ENCODE data around the gene PIGR. TPM values are rescaled to one million over a fixed set of nuclear protein-coding genes. Genes with fewer than 3 reads are reported as not detected.
"Not testable (repeated sequence)": the region's sequence is repeated elsewhere in the genome, so short reads cannot be mapped to it uniquely, and the experiment has no call there.

PIGR gene
- total RNA-seq, 1 experiment from 2014 or later, result not detected

DNA sequence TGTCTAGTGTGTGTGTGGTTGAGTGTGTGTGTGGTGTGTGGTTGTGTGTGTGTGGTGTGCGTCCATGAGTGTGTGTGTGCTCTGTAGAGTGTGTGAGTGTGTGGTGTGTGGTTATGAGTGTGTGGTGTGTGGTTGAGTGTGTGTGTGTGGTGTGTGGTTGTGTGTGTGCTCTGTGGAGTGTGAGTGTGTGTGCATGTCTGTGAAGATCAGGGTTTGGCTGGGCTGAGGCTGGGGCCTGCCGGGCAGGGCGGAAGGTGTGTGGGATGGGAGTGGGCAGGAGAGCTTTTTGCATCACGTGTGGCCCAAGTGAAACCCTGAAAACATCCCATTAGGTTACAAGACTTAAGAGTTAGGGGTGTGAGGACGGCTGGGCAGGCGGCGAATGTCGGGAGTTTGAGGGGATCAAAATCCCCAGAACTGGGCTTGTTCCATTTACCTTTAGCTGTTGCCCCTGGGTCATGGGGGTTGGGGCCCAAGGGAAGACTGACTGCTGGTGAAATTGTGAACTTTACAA, 21.6 kb downstream of the PIGR start:
- no peak overlapping the region for H3K9ac ChIP-seq (ENCODE audit: low read length)
- H3K4me2 ChIP-seq (ENCODE audit: low read depth, low read length, poor library complexity, severe bottlenecking), result no peak overlapping the region
- no peak overlapping the region for H3K27ac ChIP-seq (ENCODE audit: low read length)
- no peak for DNase-seq
- no peaks in the 10 kb centered on the region for H3K9me2 ChIP-seq (replicated peaks; ENCODE audit: insufficient read depth, low read length)
- H3K36me3 ChIP-seq (ENCODE audit: insufficient read depth, low read length), result no peaks in the 10 kb centered on the region
- no peaks in the 10 kb centered on the region for H4K20me1 ChIP-seq (ENCODE audit: insufficient read depth, low read depth, low read length)
- no peaks in the 10 kb centered on the region for H3K27me3 ChIP-seq (ENCODE audit: low read length)
- H3K4me3 ChIP-seq (ENCODE audit: low read length), result no peak overlapping the region
- H3K4me1 ChIP-seq (ENCODE audit: low read length), result no peaks in the 10 kb centered on the region
- no peak overlapping the region for H2AFZ ChIP-seq (ENCODE audit: low read length)
- no peaks in the 10 kb centered on the region for H3K9me3 ChIP-seq (ENCODE audit: low read length)
- no peaks in the 10 kb centered on the region for H3K79me2 ChIP-seq (ENCODE audit: low read length)

DNA sequence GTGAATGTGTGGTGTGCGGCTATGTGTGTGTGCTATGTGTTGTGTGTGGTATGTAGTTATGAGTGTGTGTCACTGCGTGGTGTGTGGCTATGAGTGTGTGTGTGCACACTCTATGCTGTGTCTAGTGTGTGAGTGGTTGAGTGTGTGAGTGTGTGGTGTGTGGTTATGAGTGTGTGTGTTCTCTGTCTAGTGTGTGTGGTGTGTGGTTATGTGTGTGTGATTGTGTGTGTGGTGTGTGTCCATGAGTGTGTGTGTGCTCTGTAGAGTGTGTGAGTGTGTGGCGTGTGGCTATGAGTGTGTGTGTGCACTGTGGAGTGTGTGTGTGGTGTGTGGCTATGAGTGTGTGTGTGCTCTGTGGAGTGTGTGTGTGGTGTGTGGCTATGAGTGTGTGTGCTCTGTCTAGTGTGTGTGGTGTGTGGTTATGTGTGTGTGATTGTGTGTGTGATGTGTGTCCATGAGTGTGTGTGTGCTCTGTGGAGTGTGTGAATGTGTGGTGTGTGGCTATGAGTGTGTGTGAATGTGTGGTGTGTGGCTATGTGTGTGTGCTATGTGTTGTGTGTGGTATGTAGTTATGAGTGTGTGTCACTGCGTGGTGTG, 22.2 kb downstream of the PIGR start:
- H4K20me1 ChIP-seq (ENCODE audit: insufficient read depth, low read depth, low read length); H3K4me3 ChIP-seq (ENCODE audit: low read length); H3K27me3 ChIP-seq (ENCODE audit: low read length); H3K79me2 ChIP-seq (ENCODE audit: low read length); H3K36me3 ChIP-seq (ENCODE audit: insufficient read depth, low read length); DNase-seq; H3K4me2 ChIP-seq (ENCODE audit: low read depth, low read length, poor library complexity, severe bottlenecking); H3K4me1 ChIP-seq (ENCODE audit: low read length); H2AFZ ChIP-seq (ENCODE audit: low read length); H3K9ac ChIP-seq (ENCODE audit: low read length); H3K9me3 ChIP-seq (ENCODE audit: low read length); H3K9me2 ChIP-seq (replicated peaks; ENCODE audit: insufficient read depth, low read length); H3K27ac ChIP-seq (ENCODE audit: low read length): not testable (repeated sequence)

DNA sequence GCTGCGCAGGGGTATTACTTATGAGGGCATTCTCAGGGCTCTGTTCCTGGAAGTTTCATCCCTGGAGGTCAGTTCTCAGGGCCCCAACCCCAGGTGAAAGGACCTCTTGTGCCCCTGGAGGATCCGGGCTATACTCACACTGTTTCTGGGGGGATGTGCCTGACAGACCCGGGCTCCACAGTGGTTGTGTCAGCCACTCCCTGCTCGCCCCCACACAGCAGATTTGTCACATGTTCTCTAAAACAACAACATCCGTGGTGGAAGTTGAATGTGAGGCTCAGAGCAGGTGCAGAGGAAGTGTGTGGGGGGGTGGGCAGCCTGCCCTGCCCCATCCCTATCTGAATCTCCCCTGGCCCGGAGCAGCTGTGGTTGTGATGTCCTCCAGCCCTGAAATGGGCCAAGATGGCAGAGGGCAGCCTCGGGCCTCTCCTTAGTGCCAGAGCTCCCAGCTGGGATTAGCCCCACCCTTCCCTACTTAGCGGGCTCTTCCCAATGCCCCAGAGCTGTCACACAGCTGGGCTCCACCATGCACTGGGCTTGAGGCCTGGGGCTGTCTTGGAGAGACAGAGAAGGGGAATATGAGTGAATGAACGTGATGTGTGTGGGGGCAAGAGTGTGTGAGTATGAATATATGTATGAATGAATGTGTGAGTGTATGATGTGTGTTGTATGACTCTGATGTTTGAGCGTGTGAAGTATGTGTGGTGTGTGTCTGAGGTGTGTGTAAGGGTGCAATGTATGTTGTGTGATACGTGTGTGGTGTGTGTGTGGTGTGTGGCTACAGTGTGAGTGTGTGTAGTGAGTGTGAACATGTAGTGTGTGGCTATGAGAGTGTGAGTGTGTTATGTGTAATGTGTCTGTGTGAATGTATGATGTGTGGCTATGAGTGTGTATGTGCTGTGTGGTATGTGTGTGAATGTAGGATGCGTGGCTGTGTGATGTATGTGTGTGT, 23.0 kb downstream of the PIGR start:
- no peaks in the 10 kb centered on the region for H3K79me2 ChIP-seq (ENCODE audit: low read length)
- no peaks in the 10 kb centered on the region for H3K27me3 ChIP-seq (ENCODE audit: low read length)
- H3K4me2 ChIP-seq (ENCODE audit: low read depth, low read length, poor library complexity, severe bottlenecking), result no peak overlapping the region
- no peaks in the 10 kb centered on the region for H3K9me2 ChIP-seq (replicated peaks; ENCODE audit: insufficient read depth, low read length)
- no peaks in the 10 kb centered on the region for H4K20me1 ChIP-seq (ENCODE audit: insufficient read depth, low read depth, low read length)
- H3K36me3 ChIP-seq (ENCODE audit: insufficient read depth, low read length), result no peaks in the 10 kb centered on the region
- H3K9ac ChIP-seq (ENCODE audit: low read length), result no peak overlapping the region
- no peaks in the 10 kb centered on the region for H3K4me1 ChIP-seq (ENCODE audit: low read length)
- H3K9me3 ChIP-seq (ENCODE audit: low read length), result no peaks in the 10 kb centered on the region
- DNase-seq, result no peak
- H2AFZ ChIP-seq (ENCODE audit: low read length), result no peak overlapping the region
- H3K4me3 ChIP-seq (ENCODE audit: low read length), result no peak overlapping the region
- no peak overlapping the region for H3K27ac ChIP-seq (ENCODE audit: low read length)

DNA sequence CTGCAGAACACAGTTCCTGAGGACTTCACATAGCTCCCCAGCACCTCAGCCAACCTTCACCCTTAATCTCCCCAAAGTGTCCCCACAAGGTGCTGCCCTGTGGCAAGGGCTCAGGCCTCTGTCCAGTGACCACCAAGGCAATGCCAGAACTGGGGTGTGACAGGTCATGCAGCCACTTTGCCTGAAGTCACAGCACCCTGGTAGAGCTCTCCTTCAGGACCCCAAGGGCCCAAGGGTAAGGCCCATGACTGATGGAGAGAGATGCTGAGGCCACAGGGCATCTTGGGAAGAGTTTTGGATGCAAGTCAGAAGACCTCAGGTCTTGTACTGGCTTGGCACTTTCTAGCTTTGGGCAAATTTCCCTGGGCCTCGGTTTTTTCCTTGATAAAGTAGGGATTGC, 23.7 kb downstream of the PIGR start:
- Histone ChIP-seq H3K4me1 (ENCODE audit: low read length) (no peaks in the 10 kb centered on the region), H3K9ac (ENCODE audit: low read length) (no peak overlapping the region), H2AFZ (ENCODE audit: low read length) (no peak overlapping the region)

DNA sequence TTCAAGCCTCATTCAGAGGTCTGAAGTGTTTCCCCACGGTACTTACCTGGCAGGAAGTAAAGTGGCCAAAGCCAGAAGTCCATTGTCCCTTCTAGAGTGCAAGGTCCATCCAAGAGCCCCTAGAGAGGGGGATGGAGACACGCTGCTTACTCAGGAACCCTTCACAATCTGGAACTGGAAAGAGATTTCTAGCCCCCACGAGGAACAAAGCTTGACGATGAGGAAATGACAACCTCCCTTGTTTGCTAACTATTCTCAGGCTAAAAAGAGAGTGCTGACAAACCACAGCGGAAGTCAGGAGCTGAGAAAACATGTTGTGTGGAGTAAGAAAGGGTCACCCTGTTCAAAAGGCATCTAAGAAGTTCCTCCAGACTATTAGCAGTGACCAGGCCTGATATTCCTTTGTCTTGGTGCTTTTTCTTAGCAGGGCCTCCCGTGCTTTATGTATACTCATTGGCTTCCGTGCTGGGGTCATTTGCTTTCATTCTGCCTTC, 24.4 kb downstream of the PIGR start, which contains the start of gene FCMR:
Gene FCMR, minus strand, starts transcription at position 170 of the 494 bp plus-strand sequence. Its CDS starts 87 bp downstream, at position 83.
- H4K20me1 ChIP-seq (ENCODE audit: insufficient read depth, low read depth, low read length), result no peaks in the 10 kb centered on the region
- no peak for DNase-seq
- no peaks in the 10 kb centered on the region for H3K4me1 ChIP-seq (ENCODE audit: low read length)
- H3K36me3 ChIP-seq (ENCODE audit: insufficient read depth, low read length), result no peaks in the 10 kb centered on the region
- H3K27ac ChIP-seq (ENCODE audit: low read length), result no peak within 1 kb of the TSS
- no peak within 1 kb of the TSS for H3K4me2 ChIP-seq (ENCODE audit: low read depth, low read length, poor library complexity, severe bottlenecking)
- no peak within 1 kb of the TSS for H2AFZ ChIP-seq (ENCODE audit: low read length)
- no peaks in the 10 kb centered on the region for H3K9me2 ChIP-seq (replicated peaks; ENCODE audit: insufficient read depth, low read length)
- no peaks in the 10 kb centered on the region for H3K27me3 ChIP-seq (ENCODE audit: low read length)
- H3K9ac ChIP-seq (ENCODE audit: low read length), result no peak within 1 kb of the TSS
- H3K9me3 ChIP-seq (ENCODE audit: low read length), result no peaks in the 10 kb centered on the region
- no peaks in the 10 kb centered on the region for H3K79me2 ChIP-seq (ENCODE audit: low read length)
- no peak within 1 kb of the TSS for H3K4me3 ChIP-seq (ENCODE audit: low read length)

More for the DNA sequence above, 23.7 kb downstream of the PIGR start:
- H3K4me3 ChIP-seq (ENCODE audit: low read length), result no peak overlapping the region
- no peak overlapping the region for H3K4me2 ChIP-seq (ENCODE audit: low read depth, low read length, poor library complexity, severe bottlenecking)
- no peaks in the 10 kb centered on the region for H3K9me2 ChIP-seq (replicated peaks; ENCODE audit: insufficient read depth, low read length)
- no peaks in the 10 kb centered on the region for H3K36me3 ChIP-seq (ENCODE audit: insufficient read depth, low read length)
- no peak for DNase-seq
- H4K20me1 ChIP-seq (ENCODE audit: insufficient read depth, low read depth, low read length), result no peaks in the 10 kb centered on the region
- no peaks in the 10 kb centered on the region for H3K27me3 ChIP-seq (ENCODE audit: low read length)
- H3K27ac ChIP-seq (ENCODE audit: low read length), result no peak overlapping the region
- no peaks in the 10 kb centered on the region for H3K79me2 ChIP-seq (ENCODE audit: low read length)
- H3K9me3 ChIP-seq (ENCODE audit: low read length), result no peaks in the 10 kb centered on the region

DNA sequence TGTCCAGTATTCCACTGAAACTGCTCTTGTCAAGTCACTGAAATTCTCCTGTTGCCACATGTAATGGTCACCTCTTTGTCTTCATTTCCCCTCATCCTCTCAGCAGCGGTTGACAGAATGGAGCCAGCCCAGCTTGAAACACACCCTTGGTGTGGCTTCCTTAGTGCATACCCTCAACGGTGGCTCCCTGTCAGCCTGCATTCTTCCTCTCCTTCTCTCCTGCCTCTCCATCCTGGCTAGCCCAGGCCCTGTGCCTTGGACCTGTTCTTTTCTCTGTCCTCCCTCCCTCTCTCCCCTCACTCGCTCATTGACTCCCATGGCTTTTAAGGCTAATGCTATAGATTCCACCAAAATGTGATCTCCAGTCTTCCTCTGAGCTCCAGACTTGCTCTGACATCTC, 28.2 kb downstream of the PIGR start:
- H3K4me2 ChIP-seq (ENCODE audit: low read depth, low read length, poor library complexity, severe bottlenecking), result no peak overlapping the region
- H3K36me3 ChIP-seq (ENCODE audit: insufficient read depth, low read length), result no peaks in the 10 kb centered on the region
- H3K9ac ChIP-seq (ENCODE audit: low read length), result no peak overlapping the region
- H3K4me1 ChIP-seq (ENCODE audit: low read length), result no peaks in the 10 kb centered on the region
- no peaks in the 10 kb centered on the region for H3K9me3 ChIP-seq (ENCODE audit: low read length)
- no peaks in the 10 kb centered on the region for H3K9me2 ChIP-seq (replicated peaks; ENCODE audit: insufficient read depth, low read length)
- H3K27ac ChIP-seq (ENCODE audit: low read length), result no peak overlapping the region
- H3K27me3 ChIP-seq (ENCODE audit: low read length), result no peaks in the 10 kb centered on the region
- H2AFZ ChIP-seq (ENCODE audit: low read length), result no peak overlapping the region
- DNase-seq, result no peak
- no peaks in the 10 kb centered on the region for H3K79me2 ChIP-seq (ENCODE audit: low read length)
- no peak overlapping the region for H3K4me3 ChIP-seq (ENCODE audit: low read length)
- no peaks in the 10 kb centered on the region for H4K20me1 ChIP-seq (ENCODE audit: insufficient read depth, low read depth, low read length)

DNA sequence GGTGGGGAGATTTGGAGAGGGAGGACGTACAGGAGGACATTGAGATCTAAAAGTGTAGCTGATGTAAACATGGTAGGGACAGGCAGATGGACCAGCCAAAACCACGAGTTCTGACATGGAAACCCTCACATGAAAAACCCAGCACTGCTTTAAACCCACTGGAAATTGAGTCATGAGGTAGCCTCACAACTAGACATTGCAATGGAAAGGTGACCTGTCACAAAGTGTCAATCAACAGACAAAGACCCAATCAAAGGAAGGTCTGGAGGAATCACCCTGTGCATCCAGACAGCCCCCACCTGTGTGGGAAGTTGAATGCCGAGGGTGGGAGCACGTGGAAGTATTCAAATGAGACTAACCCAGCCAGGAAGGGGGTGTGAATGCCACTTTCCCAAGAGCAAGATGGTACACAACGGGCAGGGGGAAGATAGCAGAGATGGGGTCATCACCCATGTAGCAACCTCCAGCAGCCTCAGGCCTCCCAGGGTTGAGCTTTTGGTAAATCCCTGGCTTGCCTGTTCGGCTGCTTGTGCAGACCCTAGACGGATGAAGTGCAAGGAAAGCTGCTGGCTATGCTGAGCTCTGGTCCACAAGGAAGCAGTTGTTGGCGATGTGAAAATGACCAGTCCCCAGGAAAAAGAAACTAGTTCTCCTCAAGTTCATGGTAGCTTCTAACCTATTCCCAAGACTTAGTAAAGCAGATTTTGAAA, 30.1 kb downstream of the PIGR start:
- Histone ChIP-seq H3K9me2 (replicated peaks; ENCODE audit: insufficient read depth, low read length) (no peaks in the 10 kb centered on the region), H3K9me3 (ENCODE audit: low read length) (no peaks in the 10 kb centered on the region), H3K4me3 (ENCODE audit: low read length) (no peak overlapping the region), H3K27me3 (ENCODE audit: low read length) (no peaks in the 10 kb centered on the region), H3K9ac (ENCODE audit: low read length) (no peak overlapping the region), H3K36me3 (ENCODE audit: insufficient read depth, low read length) (no peaks in the 10 kb centered on the region), H3K27ac (ENCODE audit: low read length) (no peak overlapping the region), H3K4me1 (ENCODE audit: low read length) (no peaks in the 10 kb centered on the region), H3K4me2 (ENCODE audit: low read depth, low read length, poor library complexity, severe bottlenecking) (no peak overlapping the region), H3K79me2 (ENCODE audit: low read length) (no peaks in the 10 kb centered on the region), H2AFZ (ENCODE audit: low read length) (no peak overlapping the region), H4K20me1 (ENCODE audit: insufficient read depth, low read depth, low read length) (no peaks in the 10 kb centered on the region; the same call in 1 of the 2 replicates)
- no peak for DNase-seq

Measured in Karpas-422 (cell line).